HEK293 (cell line): ENCODE results near the gene CA10.

Experiments used
- REST ChIP-seq: fragments of 450-650 bp; formaldehyde crosslinking; IDR thresholded peaks from 2 replicates; pipeline ENCODE4 v1.5.1; 2016; ENCODE audit warnings: missing biosample characterization, missing genetic modification characterization
- SP2 ChIP-seq: fragments of 450-650 bp; formaldehyde crosslinking; IDR thresholded peaks from 2 replicates; pipeline ENCODE4 v1.5.1; 2016; ENCODE audit warnings: missing biosample characterization, missing genetic modification characterization
- ZBTB20 ChIP-seq: fragments of 450-650 bp; formaldehyde crosslinking; IDR thresholded peaks from 2 replicates; pipeline ENCODE4 v1.5.1; 2016; ENCODE audit warnings: missing biosample characterization, missing genetic modification characterization
- TF ChIP-seq, protein P1 (sequence below): fragments of 450-650 bp; formaldehyde crosslinking; IDR thresholded peaks from 2 replicates; pipeline ENCODE4 v1.5.1; 2016; ENCODE audit warnings: missing biosample characterization, missing genetic modification characterization

DNA sequence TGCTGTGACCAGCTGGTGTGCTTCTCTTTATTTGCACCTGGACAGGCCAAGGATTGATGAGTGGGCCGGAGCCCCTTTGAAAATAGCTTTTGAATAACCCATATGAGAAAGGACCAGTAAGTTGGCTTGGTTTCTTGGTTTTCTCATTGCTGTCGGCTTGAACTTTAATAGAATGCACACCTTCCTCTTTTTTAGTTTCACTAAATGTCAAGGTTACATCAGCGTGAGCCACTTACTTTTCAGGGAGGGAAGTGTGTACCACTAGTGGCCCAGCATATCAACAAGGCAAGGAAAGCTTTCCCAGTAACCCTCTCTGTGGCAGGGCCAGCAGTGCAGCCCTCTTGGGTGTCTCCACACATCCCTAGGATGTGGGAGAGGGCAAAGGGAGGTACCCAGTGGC is 433.3 kb downstream of the CA10 start:
- TF ChIP-seq REST (tag by site-specific recombination) (no peak), SP2 (tag by site-specific recombination) (no peak), ZBTB20 (tag by site-specific recombination) (no peak)
- TF ChIP-seq, protein P1, sequence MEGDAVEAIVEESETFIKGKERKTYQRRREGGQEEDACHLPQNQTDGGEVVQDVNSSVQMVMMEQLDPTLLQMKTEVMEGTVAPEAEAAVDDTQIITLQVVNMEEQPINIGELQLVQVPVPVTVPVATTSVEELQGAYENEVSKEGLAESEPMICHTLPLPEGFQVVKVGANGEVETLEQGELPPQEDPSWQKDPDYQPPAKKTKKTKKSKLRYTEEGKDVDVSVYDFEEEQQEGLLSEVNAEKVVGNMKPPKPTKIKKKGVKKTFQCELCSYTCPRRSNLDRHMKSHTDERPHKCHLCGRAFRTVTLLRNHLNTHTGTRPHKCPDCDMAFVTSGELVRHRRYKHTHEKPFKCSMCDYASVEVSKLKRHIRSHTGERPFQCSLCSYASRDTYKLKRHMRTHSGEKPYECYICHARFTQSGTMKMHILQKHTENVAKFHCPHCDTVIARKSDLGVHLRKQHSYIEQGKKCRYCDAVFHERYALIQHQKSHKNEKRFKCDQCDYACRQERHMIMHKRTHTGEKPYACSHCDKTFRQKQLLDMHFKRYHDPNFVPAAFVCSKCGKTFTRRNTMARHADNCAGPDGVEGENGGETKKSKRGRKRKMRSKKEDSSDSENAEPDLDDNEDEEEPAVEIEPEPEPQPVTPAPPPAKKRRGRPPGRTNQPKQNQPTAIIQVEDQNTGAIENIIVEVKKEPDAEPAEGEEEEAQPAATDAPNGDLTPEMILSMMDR (tag by site-specific recombination): no peak
